ENCODE measurements around the gene STUM.

- no peak for TF ChIP-seq CTCF (conservative IDR thresholded peaks at IDR 0.05 in 1 of 2, IDR thresholded peaks at IDR 0.05 in 1 of 2; ENCODE audit: extremely low read depth in 1 of 2, insufficient read depth in 1 of 2, low read depth in 1 of 2, low read length in 2 of 2)
- TF ChIP-seq EZH2 (IDR thresholded peaks at IDR 0.05; ENCODE audit: borderline replicate concordance, low read length) = no peak
These were observed 61.4 kb downstream of the STUM start for GRCh38 chr1:226609836-226610455.
